Mesendoderm (in vitro differentiated cells): ENCODE measurements around the gene TNS3.
A peak's percentile ranks its signal among the peaks of the same experiment; 100 is the strongest.

ENCODE experiments used
- DNase-seq: peaks from one replicate; pipeline ENCODE4 v3.0.0; 2013
- H2AK5ac ChIP-seq: 2 replicates; pipeline ENCODE4 v1.6.1; 2013; ENCODE audit warnings: low read length, inconsistent platforms
- H2BK120ac ChIP-seq: 2 replicates; pipeline ENCODE4 v1.6.1; 2013; ENCODE audit warnings: low read depth, mild to moderate bottlenecking, low read length, moderate library complexity, mixed read lengths
- H2BK15ac ChIP-seq: replicated peaks from 2 replicates; pipeline ENCODE4 v1.6.1; 2013; ENCODE audit warnings: low read depth, mild to moderate bottlenecking, moderate library complexity
- H2BK5ac ChIP-seq: 2 replicates; pipeline ENCODE4 v1.6.1; 2013; ENCODE audit warnings: low read length, inconsistent platforms
- H3K18ac ChIP-seq: 2 replicates; pipeline ENCODE4 v1.6.1; 2013; ENCODE audit warnings: mild to moderate bottlenecking, low read length, mixed read lengths
- H3K23ac ChIP-seq: one replicate; pipeline ENCODE4 v1.6.1; 2013; ENCODE audit warnings: low read length
- H3K27ac ChIP-seq: 2 replicates; pipeline ENCODE4 v1.5.1; 2013; ENCODE audit warnings: low read depth, mild to moderate bottlenecking, inconsistent platforms, low read length, moderate library complexity
- H3K27me3 ChIP-seq: 2 replicates; pipeline ENCODE4 v1.6.1; 2013; ENCODE audit warnings: low read length, control low read depth, mild to moderate bottlenecking, inconsistent platforms; ENCODE audit not compliant: insufficient read depth, poor library complexity
- H3K36me3 ChIP-seq: 2 replicates; pipeline ENCODE4 v1.6.1; 2013; ENCODE audit warnings: low read length, inconsistent platforms; ENCODE audit not compliant: control insufficient read depth, insufficient read depth
- H3K4ac ChIP-seq: one replicate; pipeline ENCODE4 v1.6.1; 2013; ENCODE audit warnings: low read depth, mild to moderate bottlenecking, low read length, moderate library complexity
- H3K4me1 ChIP-seq: 2 replicates; pipeline ENCODE4 v1.6.1; 2013; ENCODE audit warnings: low read depth, low read length, inconsistent platforms; ENCODE audit not compliant: control insufficient read depth
- H3K4me2 ChIP-seq: 2 replicates; pipeline ENCODE4 v1.6.1; 2013; ENCODE audit warnings: low read length
- H3K4me3 ChIP-seq: 2 replicates; pipeline ENCODE4 v1.5.1; 2013; ENCODE audit warnings: mild to moderate bottlenecking, low read length
- H3K56ac ChIP-seq: one replicate; pipeline ENCODE4 v1.6.1; 2013; ENCODE audit warnings: low read length
- H3K79me1 ChIP-seq: 2 replicates; pipeline ENCODE4 v1.6.1; 2013; ENCODE audit warnings: low read length, inconsistent platforms
- H3K79me2 ChIP-seq: 2 replicates; pipeline ENCODE4 v1.6.1; 2013; ENCODE audit warnings: mild to moderate bottlenecking, low read length; ENCODE audit not compliant: control insufficient read depth, insufficient read depth
- H3K9ac ChIP-seq: 2 replicates; pipeline ENCODE4 v1.6.1; 2013; ENCODE audit warnings: low read length, inconsistent platforms
- H4K5ac ChIP-seq: one replicate; pipeline ENCODE4 v1.6.1; 2013; ENCODE audit warnings: low read length
- H4K8ac ChIP-seq: one replicate; pipeline ENCODE4 v1.6.1; 2013; ENCODE audit warnings: low read depth, mild to moderate bottlenecking, control low read depth, low read length, moderate library complexity
- WGBS: extraction: QIAGEN DNeasy Blood & Tissue Kit; methylation state at CpG from one replicate; pipeline ENCODE4 v1.1.7; 2013; ENCODE audit warnings: low lambda C conversion rate, missing lambda C conversion rate; ENCODE audit not compliant: insufficient coverage; ENCODE audit errors: extremely low coverage; 5-methylcytosine and 5-hydroxymethylcytosine counted together

TNS3 gene

DNA sequence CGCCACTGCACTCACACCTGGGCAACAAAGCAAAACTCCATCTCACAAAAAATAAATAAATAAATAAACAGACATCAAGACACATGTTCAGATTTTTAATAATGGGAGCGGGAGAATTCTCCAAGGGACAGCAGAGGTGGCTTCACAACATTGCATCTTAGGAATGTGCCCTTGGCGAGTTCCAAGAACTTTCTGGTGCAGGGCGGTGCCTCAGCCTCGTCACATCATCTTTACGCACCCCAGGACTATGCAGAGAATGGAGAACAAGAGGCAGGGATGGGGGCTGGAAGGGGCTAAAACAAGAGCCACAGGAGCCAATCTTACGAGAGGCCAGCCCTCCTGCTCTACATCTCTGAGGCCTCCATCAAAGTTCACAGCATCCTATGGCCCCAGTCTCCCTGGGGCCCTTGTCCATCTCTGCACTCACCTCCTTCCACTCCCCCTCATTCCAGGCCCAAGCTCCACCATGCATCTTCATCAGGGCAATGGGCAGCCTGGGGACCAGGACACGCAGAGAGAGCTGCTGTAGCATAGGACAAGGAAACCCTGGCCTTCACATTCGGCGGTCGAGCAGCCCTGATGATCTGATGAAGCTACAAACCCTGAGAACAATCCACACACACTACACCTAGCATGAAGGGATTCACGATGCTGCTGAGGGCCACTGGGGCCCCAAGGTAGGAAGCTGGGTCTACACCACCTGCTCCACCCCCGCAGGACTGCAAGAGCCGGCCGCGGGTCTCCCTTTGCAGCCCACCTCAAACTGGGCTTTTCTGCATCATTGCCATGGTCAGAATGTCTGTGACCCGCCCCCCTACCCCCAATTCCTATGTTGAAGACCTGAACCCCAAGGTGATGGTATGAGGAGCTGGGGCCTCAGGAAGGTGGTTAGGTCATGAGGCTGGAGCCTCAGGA is 22.3 kb downstream of the TNS3 start:
- no peak for DNase-seq
- Histone ChIP-seq H3K27ac (no peak overlapping the region), H3K4me3 (no peak overlapping the region), H2BK5ac (no peak overlapping the region), H3K23ac (no peak overlapping the region), H3K18ac (no peak overlapping the region), H4K5ac (no peak overlapping the region), H3K4me2 (no peak overlapping the region), H2BK120ac (no peak overlapping the region), H2BK15ac (no peak overlapping the region), H3K79me1 (peaks cover 3% of the 10 kb centered on the region), H3K36me3 (no peaks in the 10 kb centered on the region), H3K27me3 (no peaks in the 10 kb centered on the region), H3K56ac (no peak overlapping the region), H3K4me1 (no peaks in the 10 kb centered on the region), H3K9ac (no peak overlapping the region), H4K8ac (no peak overlapping the region), H3K4ac (no peak overlapping the region), H2AK5ac (no peak overlapping the region), H3K79me2 (no peaks in the 10 kb centered on the region)
- no CpG with 5 or more reads among the region's 17 CpGs for WGBS

DNA sequence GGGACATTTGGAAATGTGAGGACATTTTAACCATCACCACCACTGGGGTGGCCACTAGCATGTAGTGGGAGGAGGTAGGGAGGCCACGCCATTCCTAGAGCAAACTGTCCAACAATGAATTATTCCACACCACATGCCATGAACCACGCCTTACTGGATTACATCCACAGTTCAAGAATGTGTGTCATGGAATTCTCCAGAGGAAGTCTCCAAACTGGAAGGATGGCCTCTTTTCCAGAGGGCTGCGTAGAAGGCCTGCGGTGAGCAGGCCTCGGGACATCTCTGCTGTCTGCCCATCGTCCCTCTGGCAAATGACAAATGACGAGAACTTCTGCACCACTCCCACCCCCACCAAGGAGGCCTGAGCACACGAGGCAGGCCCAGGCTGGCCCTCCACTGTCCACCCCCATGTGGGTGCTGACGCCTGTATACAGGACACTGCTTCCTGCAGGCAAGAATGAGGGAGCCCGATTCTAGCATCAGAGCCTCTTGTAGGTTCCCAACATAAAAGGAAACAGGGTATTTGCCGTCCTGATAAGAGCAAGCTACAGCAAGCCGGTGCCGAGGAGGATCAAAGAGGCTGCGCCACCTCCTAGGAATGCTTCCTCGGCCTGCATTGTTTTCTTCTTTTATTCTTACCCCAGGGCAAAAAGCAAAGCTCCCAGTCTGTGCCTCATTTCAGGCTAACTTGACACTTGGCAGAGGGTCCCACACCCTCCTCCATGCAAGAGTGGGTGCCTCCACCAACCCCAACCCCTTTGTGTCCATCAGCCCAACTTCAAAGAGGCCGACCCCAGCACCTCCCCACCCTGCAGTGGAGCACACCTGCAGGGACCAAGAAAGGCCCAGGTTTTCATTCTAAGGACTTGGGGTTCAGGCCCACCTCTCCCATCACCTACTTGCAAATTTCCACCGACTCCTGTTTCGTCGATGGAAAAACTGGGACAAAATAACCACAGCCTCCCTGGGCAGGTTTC is 23.9 kb downstream of the TNS3 start:
- Histone ChIP-seq H3K27me3 (no peaks in the 10 kb centered on the region), H3K56ac (peak overlapping the region; percentile 6), H3K79me2 (no peaks in the 10 kb centered on the region), H4K5ac (no peak overlapping the region), H3K4me1 (no peaks in the 10 kb centered on the region), H3K4me3 (no peak overlapping the region), H3K18ac (no peak overlapping the region), H2BK5ac (peak overlapping the region; percentile 13), H3K4ac (no peak overlapping the region), H3K27ac (peak overlapping the region; percentile 14), H2AK5ac (no peak overlapping the region), H3K23ac (no peak overlapping the region), H3K9ac (no peak overlapping the region), H3K36me3 (no peaks in the 10 kb centered on the region), H3K79me1 (peaks cover 3% of the 10 kb centered on the region), H2BK15ac (no peak overlapping the region), H2BK120ac (no peak overlapping the region), H3K4me2 (no peak overlapping the region), H4K8ac (no peak overlapping the region)
- peak; percentile 91 for DNase-seq
- WGBS: no CpG with 5 or more reads among the region's 19 CpGs

DNA sequence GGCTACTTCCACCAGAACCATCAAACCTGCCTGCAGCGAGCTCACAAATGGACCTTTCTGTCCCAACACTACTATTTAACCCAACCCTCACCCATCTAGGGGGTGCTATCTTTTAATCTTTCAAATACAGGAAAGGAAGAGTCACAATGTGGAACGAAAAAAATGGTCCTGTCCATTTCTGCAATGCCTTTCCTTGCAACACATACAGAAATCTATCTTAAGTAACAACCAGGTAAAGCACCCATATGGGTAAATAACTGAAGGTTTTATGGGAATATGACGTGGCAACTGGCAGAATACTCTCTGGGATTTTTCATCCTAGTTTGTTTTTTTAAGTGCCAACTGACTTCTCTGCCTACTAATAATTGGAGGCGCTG is 24.6 kb downstream of the TNS3 start:
- Histone ChIP-seq H2AK5ac (no peak overlapping the region), H3K4me1 (no peaks in the 10 kb centered on the region), H3K56ac (no peak overlapping the region), H3K9ac (no peak overlapping the region), H2BK15ac (no peak overlapping the region), H3K79me1 (peaks cover 3% of the 10 kb centered on the region), H3K79me2 (no peaks in the 10 kb centered on the region), H2BK5ac (no peak overlapping the region), H3K23ac (no peak overlapping the region), H4K5ac (no peak overlapping the region), H3K36me3 (no peaks in the 10 kb centered on the region), H3K4me3 (no peak overlapping the region), H3K27ac (no peak overlapping the region), H3K18ac (no peak overlapping the region), H4K8ac (no peak overlapping the region), H2BK120ac (no peak overlapping the region), H3K4me2 (no peak overlapping the region), H3K27me3 (no peaks in the 10 kb centered on the region), H3K4ac (no peak overlapping the region)
- no peak for DNase-seq
- no CpG with 5 or more reads among the region's 4 CpGs for WGBS

DNA sequence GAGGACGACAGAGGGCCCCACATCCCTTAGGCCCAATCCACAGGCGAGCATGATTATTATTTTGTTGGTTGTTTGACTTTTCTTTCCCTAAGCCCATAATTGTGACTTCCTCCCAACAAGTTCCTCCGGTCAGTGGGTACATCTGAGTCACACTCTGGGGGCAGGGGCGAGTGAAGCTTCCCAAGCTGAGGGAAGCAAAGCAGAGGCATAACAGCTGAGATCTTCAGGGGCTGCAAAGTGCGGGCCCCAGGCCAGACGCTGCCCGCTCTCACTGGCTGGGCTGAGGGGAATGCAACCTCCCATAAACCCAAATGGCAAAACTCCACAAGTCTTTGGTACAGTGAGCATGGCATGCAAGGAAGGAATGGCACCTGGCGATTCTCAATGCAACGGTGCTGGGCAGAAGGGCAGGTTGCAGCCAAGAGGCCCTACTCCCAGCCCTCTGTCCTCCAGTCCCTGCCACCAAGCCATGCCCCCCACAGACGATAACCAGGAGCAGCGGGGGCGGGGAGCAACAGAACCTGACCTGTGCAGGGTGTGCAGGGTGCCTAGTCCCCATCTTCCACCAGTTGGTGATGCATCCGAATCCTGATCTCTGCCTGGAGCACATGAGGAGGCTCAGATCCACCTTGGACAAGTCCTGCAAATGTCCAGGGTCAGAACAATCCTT is 25.3 kb downstream of the TNS3 start:
- H3K36me3 ChIP-seq: no peaks in the 10 kb centered on the region
- no peak overlapping the region for H3K56ac ChIP-seq
- no peak overlapping the region for H4K5ac ChIP-seq
- H4K8ac ChIP-seq: no peak overlapping the region
- no peak overlapping the region for H3K4me2 ChIP-seq
- H3K4me1 ChIP-seq: no peaks in the 10 kb centered on the region
- no peak overlapping the region for H3K23ac ChIP-seq
- H3K18ac ChIP-seq: no peak overlapping the region
- no peak overlapping the region for H3K27ac ChIP-seq
- H3K4ac ChIP-seq: no peak overlapping the region
- no peak overlapping the region for H2BK15ac ChIP-seq
- H3K79me1 ChIP-seq: peaks cover 3% of the 10 kb centered on the region
- H3K27me3 ChIP-seq: no peaks in the 10 kb centered on the region
- no peak overlapping the region for H2AK5ac ChIP-seq
- H3K9ac ChIP-seq: no peak overlapping the region
- H3K79me2 ChIP-seq: no peaks in the 10 kb centered on the region
- H2BK5ac ChIP-seq: no peak overlapping the region
- WGBS: no CpG with 5 or more reads among the region's 13 CpGs
- no peak overlapping the region for H2BK120ac ChIP-seq
- DNase-seq: no peak
- H3K4me3 ChIP-seq: no peak overlapping the region

DNA sequence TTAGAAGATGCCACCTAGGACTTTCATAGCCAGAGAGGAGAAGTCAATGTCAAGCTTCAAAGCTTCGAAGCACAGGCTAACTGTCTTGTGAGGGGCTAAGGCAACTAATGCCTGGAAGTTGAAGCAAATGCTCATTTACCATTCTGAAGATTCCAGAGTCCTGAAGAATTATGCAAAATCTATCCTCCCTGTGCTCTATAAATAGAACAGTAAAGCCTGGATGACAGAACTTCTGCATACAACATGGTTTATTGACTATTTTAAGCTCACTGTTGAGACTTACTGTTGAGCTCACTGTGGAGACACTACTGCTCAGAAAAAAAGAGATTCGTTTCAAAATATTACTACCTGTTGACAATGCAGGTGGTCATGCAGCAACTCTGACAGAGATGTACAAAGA is 28.6 kb downstream of the TNS3 start:
- Histone ChIP-seq H3K18ac (no peak overlapping the region), H2BK15ac (no peak overlapping the region), H3K9ac (no peak overlapping the region), H2BK5ac (no peak overlapping the region), H4K5ac (no peak overlapping the region), H3K4me3 (no peak overlapping the region), H2AK5ac (no peak overlapping the region), H3K4ac (no peak overlapping the region), H3K4me2 (no peak overlapping the region), H3K27ac (no peak overlapping the region), H3K23ac (no peak overlapping the region), H3K27me3 (no peaks in the 10 kb centered on the region), H3K79me1 (no peaks in the 10 kb centered on the region), H3K4me1 (no peaks in the 10 kb centered on the region), H2BK120ac (no peak overlapping the region), H3K36me3 (no peaks in the 10 kb centered on the region), H3K79me2 (no peaks in the 10 kb centered on the region), H3K56ac (no peak overlapping the region), H4K8ac (no peak overlapping the region)
- DNase-seq: no peak
- no CpG with 5 or more reads among the region's 2 CpGs for WGBS
